ENCODE results near the gene PDE4D. TPM values are rescaled to one million over a fixed set of nuclear protein-coding genes. Genes with fewer than 3 reads are reported as not detected.
"Not testable (repeated sequence)": the region's sequence is repeated elsewhere in the genome, so short reads cannot be mapped to it uniquely, and the experiment has no call there.

Gene PDE4D
- total and polyA plus RNA-seq, 2 donors, result 21.2 to 30.3 TPM

DNA sequence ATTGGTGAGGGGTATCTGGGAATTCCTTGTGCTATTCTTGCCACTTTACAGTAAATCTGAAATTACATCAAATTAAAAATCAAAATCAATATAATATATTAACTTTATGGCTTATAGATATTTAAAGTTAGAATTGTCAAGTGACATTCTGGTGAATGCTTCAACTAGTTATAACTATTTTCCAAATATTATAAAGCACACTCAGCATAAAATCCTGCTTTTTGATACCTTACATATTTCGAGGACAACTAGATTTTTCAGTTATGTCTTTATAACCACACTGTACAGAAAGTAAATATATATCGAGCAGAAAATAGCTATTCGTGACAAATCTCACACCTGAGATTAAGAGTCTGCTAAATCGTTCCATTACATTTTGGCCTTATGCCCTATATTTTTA, 210.2 kb downstream of the PDE4D start:
- no peak overlapping the region for H3K27ac ChIP-seq (ENCODE audit: low read depth in 1 of 2, low read length in 1 of 2)
- no peaks in the 10 kb centered on the region for H3K36me3 ChIP-seq (ENCODE audit: control insufficient read depth in 2 of 2, insufficient read depth in 2 of 2, low read length in 1 of 2)
- DNase-seq (ENCODE audit: low read depth in 6 of 9, low spot score in 9 of 9), result no peak
- H3K9me3 ChIP-seq (ENCODE audit: control insufficient read depth in 2 of 2, insufficient read depth in 1 of 2, low read length in 1 of 2), result no peaks in the 10 kb centered on the region
- no peak overlapping the region for H3K4me3 ChIP-seq (ENCODE audit: low read length in 2 of 2)
- 96% methylated on average over 4 of the region's 4 CpGs for WGBS
- H3K27me3 ChIP-seq (ENCODE audit: control insufficient read depth in 2 of 2, insufficient read depth in 1 of 2, low read length in 1 of 2), result no peaks in the 10 kb centered on the region
- no peaks in the 10 kb centered on the region for H3K4me1 ChIP-seq (ENCODE audit: control insufficient read depth in 2 of 2, insufficient read depth in 2 of 2, low read length in 2 of 2)

DNA sequence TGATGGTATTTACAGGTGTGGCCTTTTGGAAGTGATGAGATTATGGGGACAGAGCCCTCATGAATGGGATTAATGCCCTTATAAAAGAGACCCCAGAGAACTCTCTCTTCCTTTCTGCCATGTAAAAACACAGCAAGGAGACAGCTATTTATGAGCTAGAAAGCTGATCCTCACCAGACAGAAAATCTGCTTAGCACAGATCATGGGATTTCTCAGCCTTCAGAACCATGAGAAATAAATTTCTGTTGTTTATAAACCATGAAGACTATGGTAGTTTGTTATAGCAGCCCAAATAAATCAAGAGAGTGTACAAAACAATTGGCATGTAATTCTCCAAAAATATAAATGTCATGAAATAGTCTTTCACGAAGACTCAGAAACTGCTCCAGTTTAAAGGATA, 211.0 kb downstream of the PDE4D start:
- DNase-seq (ENCODE audit: low read depth in 6 of 9, low spot score in 9 of 9), result no peak
- H3K27ac ChIP-seq (ENCODE audit: low read depth in 1 of 2, low read length in 1 of 2), result no peak overlapping the region
- no peaks in the 10 kb centered on the region for H3K27me3 ChIP-seq (ENCODE audit: control insufficient read depth in 2 of 2, insufficient read depth in 1 of 2, low read length in 1 of 2)
- no peak overlapping the region for H3K4me3 ChIP-seq (ENCODE audit: low read length in 2 of 2)
- no peaks in the 10 kb centered on the region for H3K9me3 ChIP-seq (ENCODE audit: control insufficient read depth in 2 of 2, insufficient read depth in 1 of 2, low read length in 1 of 2)
- WGBS, result 96% methylated on average over 1 of the region's 1 CpG
- no peaks in the 10 kb centered on the region for H3K36me3 ChIP-seq (ENCODE audit: control insufficient read depth in 2 of 2, insufficient read depth in 2 of 2, low read length in 1 of 2)
- H3K4me1 ChIP-seq (ENCODE audit: control insufficient read depth in 2 of 2, insufficient read depth in 2 of 2, low read length in 2 of 2), result no peaks in the 10 kb centered on the region

DNA sequence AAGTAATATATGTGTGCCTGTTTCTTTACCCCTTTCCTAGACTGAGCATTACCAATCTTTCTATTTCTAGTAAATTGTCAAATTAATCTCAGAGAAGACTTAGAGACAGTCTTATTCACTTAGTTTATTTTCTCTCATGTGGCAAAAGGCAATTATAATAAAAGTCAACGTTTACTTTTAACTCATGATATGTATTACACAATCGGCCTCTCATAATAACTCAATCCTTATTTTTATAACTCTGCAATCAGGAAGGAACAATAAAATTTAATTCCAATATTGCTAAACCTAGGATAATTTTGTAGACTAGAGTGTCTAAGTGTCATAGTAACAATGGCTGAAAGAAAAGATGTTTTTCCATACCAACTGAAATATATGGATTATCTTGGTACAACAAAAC, 214.6 kb downstream of the PDE4D start:
- no peak overlapping the region for H3K27ac ChIP-seq (ENCODE audit: low read depth in 1 of 2, low read length in 1 of 2)
- 75% methylated on average over 2 of the region's 2 CpGs for WGBS
- no peak for DNase-seq (ENCODE audit: low read depth in 6 of 9, low spot score in 9 of 9)

DNA sequence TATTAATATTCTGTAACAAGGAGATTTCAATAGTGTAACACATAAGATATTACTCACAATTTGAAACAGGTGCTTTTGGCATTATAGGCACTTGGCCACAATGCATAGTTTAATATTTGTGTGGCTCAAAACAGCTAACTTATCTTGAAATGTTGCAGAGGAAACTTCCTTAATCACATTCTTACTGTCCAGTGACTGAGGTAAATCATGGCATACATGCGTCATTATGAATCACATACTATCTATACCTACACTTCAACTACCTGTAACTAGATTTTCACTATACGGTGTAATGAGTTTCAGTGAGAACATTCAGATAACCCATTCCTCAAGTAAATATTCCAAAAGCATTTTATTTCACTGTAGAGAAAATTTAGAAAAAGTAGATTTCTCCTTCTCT, 218.8 kb downstream of the PDE4D start:
- Histone ChIP-seq H3K9me3 (ENCODE audit: control insufficient read depth in 2 of 2, insufficient read depth in 1 of 2, low read length in 1 of 2) (no peaks in the 10 kb centered on the region), H3K4me3 (ENCODE audit: low read length in 2 of 2) (no peak overlapping the region), H3K27me3 (ENCODE audit: control insufficient read depth in 2 of 2, insufficient read depth in 1 of 2, low read length in 1 of 2) (no peaks in the 10 kb centered on the region), H3K36me3 (ENCODE audit: control insufficient read depth in 2 of 2, insufficient read depth in 2 of 2, low read length in 1 of 2) (no peaks in the 10 kb centered on the region), H3K4me1 (ENCODE audit: control insufficient read depth in 2 of 2, insufficient read depth in 2 of 2, low read length in 2 of 2) (no peaks in the 10 kb centered on the region), H3K27ac (ENCODE audit: low read depth in 1 of 2, low read length in 1 of 2) (no peak overlapping the region)
- 97% methylated on average over 2 of the region's 2 CpGs for WGBS
- DNase-seq (ENCODE audit: low read depth in 6 of 9, low spot score in 9 of 9), result no peak

More for the DNA sequence above, 214.6 kb downstream of the PDE4D start:
- Histone ChIP-seq H3K36me3 (ENCODE audit: control insufficient read depth in 2 of 2, insufficient read depth in 2 of 2, low read length in 1 of 2) (no peaks in the 10 kb centered on the region), H3K4me3 (ENCODE audit: low read length in 2 of 2) (no peak overlapping the region), H3K4me1 (ENCODE audit: control insufficient read depth in 2 of 2, insufficient read depth in 2 of 2, low read length in 2 of 2) (no peaks in the 10 kb centered on the region), H3K9me3 (ENCODE audit: control insufficient read depth in 2 of 2, insufficient read depth in 1 of 2, low read length in 1 of 2) (no peaks in the 10 kb centered on the region), H3K27me3 (ENCODE audit: control insufficient read depth in 2 of 2, insufficient read depth in 1 of 2, low read length in 1 of 2) (no peaks in the 10 kb centered on the region)

DNA sequence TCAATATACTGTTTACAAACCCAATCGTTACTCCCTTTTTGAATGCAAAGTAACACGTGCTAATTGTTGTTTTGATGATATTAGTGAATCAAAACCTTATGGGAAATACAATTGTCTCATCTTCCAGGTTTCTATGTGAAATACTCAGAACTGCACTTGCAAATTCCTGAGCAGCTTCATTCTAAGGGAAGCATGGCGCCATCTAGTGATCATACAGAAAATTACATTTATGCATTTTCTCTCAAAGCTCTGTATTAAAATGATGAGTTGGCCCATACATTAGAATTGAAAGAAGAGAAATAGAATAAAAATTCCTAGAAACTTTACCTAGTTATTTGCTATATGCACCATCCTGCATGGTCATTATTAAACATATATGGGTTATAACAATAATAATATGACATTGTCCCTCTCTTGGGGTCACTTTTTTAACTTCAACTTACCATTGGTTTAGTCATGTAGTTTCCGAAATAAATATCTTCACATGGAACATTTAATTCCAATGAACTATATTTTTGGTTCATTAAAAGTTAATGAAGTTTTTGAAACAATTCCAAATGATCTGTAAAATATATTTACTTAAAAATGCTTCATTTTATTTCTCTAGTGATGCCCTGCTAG, 220.0 kb downstream of the PDE4D start:
- Histone ChIP-seq H3K9me3 (ENCODE audit: control insufficient read depth in 2 of 2, insufficient read depth in 1 of 2, low read length in 1 of 2) (no peaks in the 10 kb centered on the region), H3K4me1 (ENCODE audit: control insufficient read depth in 2 of 2, insufficient read depth in 2 of 2, low read length in 2 of 2) (no peaks in the 10 kb centered on the region), H3K36me3 (ENCODE audit: control insufficient read depth in 2 of 2, insufficient read depth in 2 of 2, low read length in 1 of 2) (no peaks in the 10 kb centered on the region), H3K27ac (ENCODE audit: low read depth in 1 of 2, low read length in 1 of 2) (no peak overlapping the region), H3K27me3 (ENCODE audit: control insufficient read depth in 2 of 2, insufficient read depth in 1 of 2, low read length in 1 of 2) (no peaks in the 10 kb centered on the region), H3K4me3 (ENCODE audit: low read length in 2 of 2) (no peak overlapping the region)
- WGBS, result 26% methylated on average over 4 of the region's 4 CpGs
- DNase-seq (ENCODE audit: low read depth in 6 of 9, low spot score in 9 of 9), result peak in 8 of 9 donors; percentile 8 to 69 (median 32)

DNA sequence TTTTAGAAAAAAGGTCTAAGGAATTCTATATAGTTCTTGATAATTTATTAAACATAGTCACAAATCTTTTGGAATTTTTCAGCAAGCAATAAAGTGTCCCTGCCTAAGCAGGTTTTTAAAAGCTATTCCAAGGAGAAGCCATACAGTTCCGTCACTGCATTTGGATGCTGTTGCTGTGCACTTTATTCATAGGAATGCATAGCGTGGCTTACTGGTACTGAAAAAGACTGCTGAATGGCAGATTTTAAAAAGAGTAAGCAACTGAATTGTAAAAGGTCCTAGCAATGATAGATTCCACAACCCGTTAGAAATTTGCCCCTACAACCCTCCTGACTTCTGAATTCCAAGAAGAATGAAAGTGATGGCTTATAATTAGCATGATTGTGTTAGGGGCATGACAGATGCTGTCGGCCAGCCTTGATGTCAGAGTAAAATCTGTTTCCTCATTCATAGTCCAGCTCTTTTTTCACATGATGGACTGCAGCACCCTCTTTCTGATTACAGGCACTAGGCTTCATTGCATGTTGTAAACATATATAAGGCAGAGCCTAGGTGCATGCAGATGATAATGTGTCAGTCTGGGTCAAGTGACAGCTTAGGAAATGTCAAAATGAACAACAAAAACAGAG, 227.0 kb downstream of the PDE4D start:
- WGBS, result 93% methylated on average over 4 of the region's 4 CpGs
- no peak overlapping the region for H3K4me3 ChIP-seq (ENCODE audit: low read length in 2 of 2)
- no peaks in the 10 kb centered on the region for H3K9me3 ChIP-seq (ENCODE audit: control insufficient read depth in 2 of 2, insufficient read depth in 1 of 2, low read length in 1 of 2)
- DNase-seq (ENCODE audit: low read depth in 6 of 9, low spot score in 9 of 9), result no peak
- no peaks in the 10 kb centered on the region for H3K36me3 ChIP-seq (ENCODE audit: control insufficient read depth in 2 of 2, insufficient read depth in 2 of 2, low read length in 1 of 2)
- H3K27me3 ChIP-seq (ENCODE audit: control insufficient read depth in 2 of 2, insufficient read depth in 1 of 2, low read length in 1 of 2), result no peaks in the 10 kb centered on the region
- H3K27ac ChIP-seq (ENCODE audit: low read depth in 1 of 2, low read length in 1 of 2), result no peak overlapping the region
- H3K4me1 ChIP-seq (ENCODE audit: control insufficient read depth in 2 of 2, insufficient read depth in 2 of 2, low read length in 2 of 2), result peaks cover 2 to 5% of the 10 kb centered on the region in 2 donors

DNA sequence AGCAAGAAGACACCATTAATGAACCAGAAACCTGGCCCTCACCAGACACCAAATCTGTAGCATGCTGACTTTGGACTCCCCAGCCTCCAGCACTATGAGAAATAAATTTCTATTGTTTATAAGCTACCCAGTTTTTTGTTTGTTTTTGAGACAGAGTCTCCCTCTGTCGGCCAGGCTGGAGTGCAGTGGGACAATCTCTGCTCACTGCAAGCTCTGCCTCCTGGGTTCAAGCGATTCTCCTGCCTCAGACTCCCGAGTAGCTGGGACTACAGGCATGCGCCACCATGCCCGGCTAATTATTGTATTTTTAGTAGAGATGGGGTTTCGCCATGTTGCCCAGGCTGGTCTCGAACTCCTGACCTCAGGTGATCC, 227.7 kb downstream of the PDE4D start:
- H3K36me3 ChIP-seq (ENCODE audit: control insufficient read depth in 2 of 2, insufficient read depth in 2 of 2, low read length in 1 of 2); DNase-seq (ENCODE audit: low read depth in 6 of 9, low spot score in 9 of 9); H3K27me3 ChIP-seq (ENCODE audit: control insufficient read depth in 2 of 2, insufficient read depth in 1 of 2, low read length in 1 of 2); H3K27ac ChIP-seq (ENCODE audit: low read depth in 1 of 2, low read length in 1 of 2); H3K4me1 ChIP-seq (ENCODE audit: control insufficient read depth in 2 of 2, insufficient read depth in 2 of 2, low read length in 2 of 2); H3K9me3 ChIP-seq (ENCODE audit: control insufficient read depth in 2 of 2, insufficient read depth in 1 of 2, low read length in 1 of 2); H3K4me3 ChIP-seq (ENCODE audit: low read length in 2 of 2): not testable (repeated sequence)
- WGBS, result 98% methylated on average over 7 of the region's 7 CpGs

DNA sequence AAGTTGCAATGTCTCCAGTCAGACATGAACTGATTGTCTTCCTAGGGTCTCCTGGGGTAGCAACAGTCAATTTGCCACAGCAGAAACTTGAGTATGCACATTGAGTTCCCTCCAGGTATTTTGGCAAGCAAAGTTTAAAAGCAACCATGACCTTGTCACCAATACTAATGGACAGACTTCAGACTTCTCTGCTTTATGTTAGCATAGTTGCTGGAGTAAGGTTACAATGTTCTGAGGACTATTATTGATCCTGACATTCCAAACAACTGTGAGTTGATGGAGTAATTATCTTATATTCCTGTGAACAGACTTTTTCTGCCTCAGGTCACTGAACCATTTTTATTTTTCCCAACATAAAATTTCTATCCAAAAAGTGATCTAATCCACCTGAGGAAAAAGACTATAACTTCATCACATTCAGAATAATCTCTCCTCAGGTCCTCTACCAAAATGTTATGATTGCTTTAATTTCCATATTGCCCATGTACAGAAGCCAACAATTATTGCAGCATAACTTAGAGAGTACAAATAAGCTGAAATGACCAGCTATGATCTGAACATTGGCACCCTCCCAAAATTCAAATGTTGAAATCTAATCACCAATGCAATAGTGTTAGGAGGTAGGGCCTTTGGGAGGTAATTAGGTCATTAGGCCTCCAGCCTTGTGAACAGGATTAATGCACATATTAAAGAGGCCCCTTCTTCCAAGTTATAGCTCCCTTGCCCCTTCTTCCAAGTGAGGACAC, 228.3 kb downstream of the PDE4D start:
- Histone ChIP-seq H3K27ac (ENCODE audit: low read depth in 1 of 2, low read length in 1 of 2) (no peak overlapping the region), H3K4me3 (ENCODE audit: low read length in 2 of 2) (no peak overlapping the region), H3K9me3 (ENCODE audit: control insufficient read depth in 2 of 2, insufficient read depth in 1 of 2, low read length in 1 of 2) (no peaks in the 10 kb centered on the region), H3K36me3 (ENCODE audit: control insufficient read depth in 2 of 2, insufficient read depth in 2 of 2, low read length in 1 of 2) (no peaks in the 10 kb centered on the region), H3K27me3 (ENCODE audit: control insufficient read depth in 2 of 2, insufficient read depth in 1 of 2, low read length in 1 of 2) (no peaks in the 10 kb centered on the region), H3K4me1 (ENCODE audit: control insufficient read depth in 2 of 2, insufficient read depth in 2 of 2, low read length in 2 of 2) (peaks cover 2 to 6% of the 10 kb centered on the region in 2 donors)
- DNase-seq (ENCODE audit: low read depth in 6 of 9, low spot score in 9 of 9), result no peak

DNA sequence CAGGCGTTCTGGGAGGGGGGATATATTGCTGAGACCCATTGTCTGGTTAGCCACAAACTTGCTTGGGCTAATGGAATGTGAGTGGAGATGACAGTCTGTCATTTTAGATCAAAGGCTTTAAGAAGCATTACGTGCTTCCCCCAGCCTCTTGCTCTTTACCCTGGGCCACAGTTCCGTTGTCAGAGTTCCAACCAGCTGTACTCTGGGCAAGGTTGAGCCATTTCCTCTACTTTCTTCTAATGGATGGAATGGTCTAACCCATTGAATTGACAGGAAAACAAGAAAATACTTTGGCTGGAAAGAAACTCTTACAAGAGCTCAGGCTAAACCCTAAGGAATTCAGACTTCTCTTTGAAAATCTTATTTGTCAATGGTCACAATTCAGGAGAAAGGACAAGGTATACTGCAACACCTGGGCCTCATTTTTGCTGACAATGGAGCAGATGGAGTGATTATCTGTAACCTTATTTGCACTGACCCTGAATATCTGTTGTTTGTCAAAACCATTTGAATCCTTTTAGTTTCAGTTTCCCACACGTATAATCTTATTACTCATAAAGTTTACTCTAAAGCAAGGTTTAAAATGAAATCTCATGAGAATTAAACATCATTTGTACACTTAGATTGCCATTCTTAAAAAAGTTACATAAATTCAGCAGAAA, 231.4 kb downstream of the PDE4D start:
- no peaks in the 10 kb centered on the region for H3K27me3 ChIP-seq (ENCODE audit: control insufficient read depth in 2 of 2, insufficient read depth in 1 of 2, low read length in 1 of 2)
- peak overlapping the region; percentile 2 to 33 for H3K27ac ChIP-seq (ENCODE audit: low read depth in 1 of 2, low read length in 1 of 2)
- H3K36me3 ChIP-seq (ENCODE audit: control insufficient read depth in 2 of 2, insufficient read depth in 2 of 2, low read length in 1 of 2), result no peaks in the 10 kb centered on the region
- H3K4me1 ChIP-seq (ENCODE audit: control insufficient read depth in 2 of 2, insufficient read depth in 2 of 2, low read length in 2 of 2), result peaks cover 2 to 6% of the 10 kb centered on the region in 2 donors
- H3K4me3 ChIP-seq (ENCODE audit: low read length in 2 of 2), result no peak overlapping the region
- 11% methylated on average over 4 of the region's 4 CpGs for WGBS
- DNase-seq (ENCODE audit: low read depth in 6 of 9, low spot score in 9 of 9), result peak in 3 of 9 donors; percentile 4 to 33 (median 6)
- H3K9me3 ChIP-seq (ENCODE audit: control insufficient read depth in 2 of 2, insufficient read depth in 1 of 2, low read length in 1 of 2), result no peaks in the 10 kb centered on the region
